H9 (cell line): ENCODE data around the gene MYD88. TPM values are rescaled to one million over a fixed set of nuclear protein-coding genes. Genes with fewer than 3 reads are reported as not detected.
A peak's percentile ranks its signal among the peaks of the same experiment; 100 is the strongest.

Source experiments
- DNase-seq: peaks from one replicate; pipeline ENCODE4 v3.0.0-alpha.2; 2017
- H2AFZ ChIP-seq: one replicate; pipeline ENCODE4 v1.6.1; 2013; ENCODE audit warnings: mild to moderate bottlenecking, low read length, control low read depth, moderate library complexity
- H2AK5ac ChIP-seq: 2 replicates; pipeline ENCODE4 v1.6.1; 2013; ENCODE audit warnings: low read length, control low read depth, mixed read lengths; ENCODE audit not compliant: insufficient read length
- H2BK120ac ChIP-seq: one replicate; pipeline ENCODE4 v1.6.1; 2013; ENCODE audit warnings: low read depth, mild to moderate bottlenecking, low read length, control low read depth, inconsistent platforms; ENCODE audit not compliant: poor library complexity, severe bottlenecking
- H2BK12ac ChIP-seq: 2 replicates; pipeline ENCODE4 v1.6.1; 2013; ENCODE audit warnings: low read length, control low read depth, mixed read lengths, low read depth; ENCODE audit not compliant: insufficient read length
- H2BK15ac ChIP-seq: 2 replicates; pipeline ENCODE4 v1.6.1; 2013; ENCODE audit warnings: low read depth, low read length, control low read depth
- H2BK20ac ChIP-seq: one replicate; pipeline ENCODE4 v1.6.1; 2013; ENCODE audit warnings: low read depth, mild to moderate bottlenecking, low read length, control low read depth, inconsistent platforms; ENCODE audit not compliant: poor library complexity, severe bottlenecking
- H2BK5ac ChIP-seq: 2 replicates; pipeline ENCODE4 v1.6.1; 2013; ENCODE audit warnings: low read length, control low read depth, mixed read lengths; ENCODE audit not compliant: insufficient read length
- H3K14ac ChIP-seq: 2 replicates; pipeline ENCODE4 v1.6.1; 2013; ENCODE audit warnings: low read length, control low read depth; ENCODE audit not compliant: insufficient read depth
- H3K18ac ChIP-seq: 2 replicates; pipeline ENCODE4 v1.6.1; 2013; ENCODE audit warnings: low read depth, mild to moderate bottlenecking, mixed read lengths, low read length, control low read depth; ENCODE audit not compliant: insufficient read length
- H3K23ac ChIP-seq: 2 replicates; pipeline ENCODE4 v1.6.1; 2013; ENCODE audit warnings: low read length, control low read depth, mixed read lengths, low read depth; ENCODE audit not compliant: insufficient read length
- H3K23me2 ChIP-seq: 2 replicates; pipeline ENCODE4 v1.6.1; 2013; ENCODE audit warnings: low read depth, mild to moderate bottlenecking, mixed read lengths, low read length, control low read depth; ENCODE audit not compliant: insufficient read length, poor library complexity, severe bottlenecking
- H3K27ac ChIP-seq: 2 replicates; pipeline ENCODE4 v1.5.1; 2013; ENCODE audit warnings: low read length, control low read depth, mixed read lengths, low read depth; ENCODE audit not compliant: insufficient read length
- H3K27me3 ChIP-seq: 2 replicates; pipeline ENCODE4 v1.6.1; 2013; ENCODE audit warnings: low read length, control low read depth, inconsistent platforms; ENCODE audit not compliant: insufficient read depth
- H3K4ac ChIP-seq: 2 replicates; pipeline ENCODE4 v1.6.1; 2013; ENCODE audit warnings: low read depth, mild to moderate bottlenecking, control low read depth, inconsistent platforms, low read length, moderate library complexity
- H3K4me1 ChIP-seq: 2 replicates; pipeline ENCODE4 v1.6.1; 2013; ENCODE audit warnings: low read length, control low read depth, inconsistent platforms; ENCODE audit not compliant: insufficient read depth
- H3K4me2 ChIP-seq: 2 replicates; pipeline ENCODE4 v1.6.1; 2013; ENCODE audit warnings: low read length, control low read depth, mixed read lengths; ENCODE audit not compliant: insufficient read length, insufficient read depth
- H3K56ac ChIP-seq: 2 replicates; pipeline ENCODE4 v1.6.1; 2013; ENCODE audit warnings: low read depth, mild to moderate bottlenecking, mixed read lengths, low read length, control low read depth; ENCODE audit not compliant: insufficient read length
- H3K79me1 ChIP-seq: 2 replicates; pipeline ENCODE4 v1.6.1; 2013; ENCODE audit warnings: low read depth, mild to moderate bottlenecking, moderate library complexity, low read length, control low read depth, inconsistent platforms; ENCODE audit not compliant: insufficient read depth, poor library complexity, severe bottlenecking
- H3K79me2 ChIP-seq: 2 replicates; pipeline ENCODE4 v1.6.1; 2013; ENCODE audit warnings: low read length, control low read depth, inconsistent platforms; ENCODE audit not compliant: insufficient read depth
- H3K9ac ChIP-seq: 2 replicates; pipeline ENCODE4 v1.6.1; 2013; ENCODE audit warnings: low read length, control low read depth, mixed read lengths; ENCODE audit not compliant: insufficient read length; ENCODE audit errors: extremely low read depth
- H3K9me3 ChIP-seq: one replicate; pipeline ENCODE4 v1.6.1; 2013; ENCODE audit warnings: low read depth, low read length, inconsistent platforms; ENCODE audit not compliant: control insufficient read depth
- H3T11ph ChIP-seq: one replicate; pipeline ENCODE4 v1.6.1; 2013; ENCODE audit warnings: mild to moderate bottlenecking, low read length, control low read depth, inconsistent platforms
- H4K20me1 ChIP-seq: one replicate; pipeline ENCODE4 v1.6.1; 2013; ENCODE audit not compliant: control insufficient read depth, insufficient read length, insufficient read depth
- H4K5ac ChIP-seq: 2 replicates; pipeline ENCODE4 v1.6.1; 2013; ENCODE audit warnings: low read depth, mild to moderate bottlenecking, mixed read lengths, low read length, control low read depth; ENCODE audit not compliant: insufficient read length
- H4K8ac ChIP-seq: replicated peaks from 2 replicates; pipeline ENCODE4 v1.6.1; 2013; ENCODE audit warnings: low read length, control low read depth, mixed read lengths, low read depth; ENCODE audit not compliant: insufficient read length
- H4K91ac ChIP-seq: 2 replicates; pipeline ENCODE4 v1.6.1; 2013; ENCODE audit warnings: low read depth, mild to moderate bottlenecking, moderate library complexity, mixed read lengths, low read length, control low read depth; ENCODE audit not compliant: insufficient read length
- H3K27ac Mint-ChIP-seq, 3 experiments: 2 replicates in 2 of 3; 3 replicates in 1 of 3; pipeline ENCODE4 v1.8.0; 2020 to 2021; ENCODE audit warnings: mixed read lengths in 3 of 3, mild to moderate bottlenecking in 1 of 3, moderate library complexity in 1 of 3
- H3K27me3 Mint-ChIP-seq: 2 replicates; pipeline ENCODE4 v1.8.0; 2021; ENCODE audit warnings: low read depth, mild to moderate bottlenecking, moderate library complexity, mixed read lengths
- H3K36me3 Mint-ChIP-seq, 3 experiments: 2 replicates in 2 of 3; 3 replicates in 1 of 3; pipeline ENCODE4 v1.8.0; 2020 to 2021; ENCODE audit warnings: low read depth in 3 of 3, mixed read lengths in 3 of 3; ENCODE audit not compliant: insufficient read depth in 1 of 3
- H3K4me1 Mint-ChIP-seq, 2 experiments: 2 replicates each; pipeline ENCODE4 v1.8.0; 2020; ENCODE audit warnings: mixed read lengths in 2 of 2
- H3K4me3 Mint-ChIP-seq, 2 experiments: 2 replicates in 1 of 2; 3 replicates in 1 of 2; pipeline ENCODE4 v1.8.0; 2020 to 2021; ENCODE audit warnings: mild to moderate bottlenecking in 2 of 2, mixed read lengths in 2 of 2, moderate library complexity in 1 of 2
- H3K9me3 Mint-ChIP-seq, 2 experiments: 2 replicates in 1 of 2; 3 replicates in 1 of 2; pipeline ENCODE4 v1.8.0; 2020; ENCODE audit warnings: mild to moderate bottlenecking in 2 of 2, mixed read lengths in 2 of 2, moderate library complexity in 1 of 2
- CTCF ChIP-seq: fragments of 200-600 bp; sonication (generic); conservative IDR thresholded peaks from 3 replicates; pipeline ENCODE4 v1.8.0; 2021; ENCODE audit warnings: antibody characterized with exemption, mild to moderate bottlenecking
- whole genome bisulfite sequencing: extraction: QIAGEN DNeasy Blood & Tissue Kit; methylation state at CpG from one replicate; pipeline ENCODE4 v1.1.7; 2013; ENCODE audit warnings: missing lambda C conversion rate, low lambda C conversion rate, mixed read lengths; ENCODE audit not compliant: insufficient read length; ENCODE audit errors: extremely low coverage; 5-methylcytosine and 5-hydroxymethylcytosine counted together
- total RNA-seq: library from RNA; stranded (reverse); gene quantifications from 2 replicates; pipeline ENCODE4 v1.2.1, GENCODE V29; 2021

Gene MYD88
- total RNA-seq, 1 experiment from 2014 or later, result 33.4 TPM

GRCh38 chr3:38139652-38140051, 1.2 kb downstream of the MYD88 start:
- DNase-seq, result no peak
- no peak overlapping the region for H3K23ac ChIP-seq
- no peak overlapping the region for H2AK5ac ChIP-seq
- TF ChIP-seq CTCF, result no peak
- no peak overlapping the region for H3K56ac ChIP-seq
- no peak overlapping the region for H2BK15ac ChIP-seq
- H2BK120ac ChIP-seq, result no peak overlapping the region
- WGBS, result no CpG with 5 or more reads among the region's 7 CpGs
- H3K4me3 Mint-ChIP-seq, result peak overlapping the region; percentile 91 to 92
- H3K14ac ChIP-seq, result no peak overlapping the region
- H3K27me3 ChIP-seq, result no peaks in the 10 kb centered on the region
- no peaks in the 10 kb centered on the region for H3K79me1 ChIP-seq
- H3K27ac ChIP-seq, result no peak overlapping the region
- H3K4ac ChIP-seq, result no peak overlapping the region
- H2BK12ac ChIP-seq, result no peak overlapping the region
- H3K79me2 ChIP-seq, result no peaks in the 10 kb centered on the region
- peaks cover 37 to 42% of the 10 kb centered on the region in 2 experiments for H3K4me1 Mint-ChIP-seq
- no peak overlapping the region for H3K27ac Mint-ChIP-seq
- no peak overlapping the region for H4K91ac ChIP-seq
- H4K5ac ChIP-seq, result no peak overlapping the region
- H3K27me3 Mint-ChIP-seq, result no peaks in the 10 kb centered on the region; the same call in 1 of the 2 replicates
- no peak overlapping the region for H3K18ac ChIP-seq
- H3K9ac ChIP-seq, result peak overlapping the region; percentile 79
- H2BK20ac ChIP-seq, result no peak overlapping the region
- H4K8ac ChIP-seq, result no peak overlapping the region
- H3K23me2 ChIP-seq, result peaks cover 18% of the 10 kb centered on the region
- peaks cover 8% of the 10 kb centered on the region; the same call in 1 of the 2 replicates for H3K4me1 ChIP-seq
- no peak overlapping the region for H2AFZ ChIP-seq
- H3K9me3 ChIP-seq, result no peaks in the 10 kb centered on the region
- H3K4me2 ChIP-seq, result peak overlapping the region; percentile 80
- H3K9me3 Mint-ChIP-seq, result no peaks in the 10 kb centered on the region; a peak in 1 of 5 replicates
- H4K20me1 ChIP-seq, result no peaks in the 10 kb centered on the region
- H3K36me3 Mint-ChIP-seq, result peaks cover 23 to 37% (median 24%) of the 10 kb centered on the region in 3 experiments
- H3T11ph ChIP-seq, result no peak overlapping the region
- no peak overlapping the region for H2BK5ac ChIP-seq
